Measurements from ENCODE around the gene NPFFR1. TPM values are rescaled to one million over a fixed set of nuclear protein-coding genes. Genes with fewer than 3 reads are reported as not detected.
A peak's percentile ranks its signal among the peaks of the same experiment; 100 is the strongest.

NPFFR1 gene
- under 1 TPM in 2 of 5 donors, not detected in 3; under 0.01 to 0.45 TPM for total RNA-seq
- under 1 TPM in 1 of 3 donors, not detected in 2; 0.05 TPM for polyA plus RNA-seq
- long read RNA-seq, donor 1, result 0 reads
- long read RNA-seq, donor 2, result 0 reads
- long read RNA-seq, donor 3, result 0 reads
- long read RNA-seq, donor 4, result 0 reads
- long read RNA-seq, donor 5, result 0 reads
- long read RNA-seq, donor 6, result 0 reads
- long read RNA-seq, donor 7, result 0 reads
- long read RNA-seq, donor 8, result 0 reads
- long read RNA-seq, donor 9, result 0 reads
- long read RNA-seq, donor 10, result 0 reads

GRCh38 chr10:70283445-70284399, at the start of gene NPFFR1:
NPFFR1 (minus strand) TSS chr10:70284004; CDS start chr10:70283676, 328 bp downstream.
- H3K27me3 ChIP-seq, result peaks cover 4 to 75% (median 29%) of the 10 kb centered on the region in 3 donors
- H3K27ac ChIP-seq, result no peak within 1 kb of the TSS
- H3K9me3 ChIP-seq, result peaks cover 0 to 4% (median 0%) of the 10 kb centered on the region in 4 donors
- peak in 1 of 2 donors; percentile 54 for DNase-seq
- no peaks in the 10 kb centered on the region for H3K36me3 ChIP-seq
- TF ChIP-seq POLR2A (IDR thresholded peaks at IDR 0.05) (no peak), EP300 (IDR thresholded peaks at IDR 0.05) (no peak), CTCF (IDR thresholded peaks at IDR 0.05) (no peak), POLR2AphosphoS5 (IDR thresholded peaks at IDR 0.05) (no peak)
- intact Hi-C loops (cut with DNase I; ENCODE audit: low total_unique reads), result no loop called here
- peak within 1 kb of the TSS; percentile 17 to 44 (median 25) for H3K4me3 ChIP-seq
- H3K4me1 ChIP-seq, result peaks cover 8 to 11% (median 9%) of the 10 kb centered on the region in 4 donors
- WGBS, 5 donors, result 9 to 17% (median 12%) methylated on average over 20 to 63 of the region's 63 CpGs

GRCh38 chr10:70333268-70333667, 49.5 kb upstream of the NPFFR1 start:
- 95 to 100% (median 100%) methylated on average over 2 of the region's 2 CpGs for WGBS, 5 donors
- H3K27me3 ChIP-seq, result peaks cover 0 to 4% (median 0%) of the 10 kb centered on the region in 3 donors
- no peaks in the 10 kb centered on the region for H3K36me3 ChIP-seq
- intact Hi-C loops (cut with DNase I; ENCODE audit: low total_unique reads), result no loop called here
- H3K4me1 ChIP-seq, result peaks cover 12 to 30% (median 20%) of the 10 kb centered on the region in 4 donors
- H3K9me3 ChIP-seq, result no peaks in the 10 kb centered on the region
- H3K4me3 ChIP-seq, result no peak overlapping the region
- TF ChIP-seq EP300 (IDR thresholded peaks at IDR 0.05) (no peak), POLR2A (IDR thresholded peaks at IDR 0.05) (no peak), POLR2AphosphoS5 (IDR thresholded peaks at IDR 0.05) (no peak), CTCF (IDR thresholded peaks at IDR 0.05) (no peak)
- DNase-seq, result no peak
- H3K27ac ChIP-seq, result no peak overlapping the region

- H3K36me3 ChIP-seq, result no peaks in the 10 kb centered on the region
- intact Hi-C loops (cut with DNase I; ENCODE audit: low total_unique reads), result no loop called here
- H3K4me1 ChIP-seq, result peaks cover 12 to 30% (median 20%) of the 10 kb centered on the region in 4 donors
- TF ChIP-seq POLR2AphosphoS5 (IDR thresholded peaks at IDR 0.05) (peak in 2 of 3 donors; percentile 26 to 57), CTCF (IDR thresholded peaks at IDR 0.05) (no peak)
- WGBS, 5 donors, result 24 to 40% (median 32%) methylated on average over 10 of the region's 10 CpGs
- no peaks in the 10 kb centered on the region for H3K9me3 ChIP-seq
- peaks cover 0 to 4% (median 0%) of the 10 kb centered on the region in 3 donors for H3K27me3 ChIP-seq
- H3K4me3 ChIP-seq, result no peak overlapping the region
- DNase-seq, result peak; percentile 35 to 89
- peak overlapping the region in 2 of 5 donors; percentile 4 to 58 for H3K27ac ChIP-seq
Measured at GRCh38 chr10:70331486-70332268, 47.9 kb upstream of the NPFFR1 start.

GRCh38 chr10:70331160-70331485, 47.3 kb upstream of the NPFFR1 start:
- Histone ChIP-seq H3K36me3 (no peaks in the 10 kb centered on the region), H3K4me1 (peaks cover 12 to 30% (median 20%) of the 10 kb centered on the region in 4 donors), H3K9me3 (no peaks in the 10 kb centered on the region), H3K27me3 (peaks cover 0 to 4% (median 0%) of the 10 kb centered on the region in 3 donors), H3K27ac (peak overlapping the region in 2 of 5 donors; percentile 4 to 58), H3K4me3 (no peak overlapping the region)
- WGBS, 5 donors, result 61 to 81% (median 75%) methylated on average over 2 of the region's 2 CpGs
- no peak for DNase-seq
- intact Hi-C loops (cut with DNase I; ENCODE audit: low total_unique reads), result no loop called here
- no peak for TF ChIP-seq POLR2A (IDR thresholded peaks at IDR 0.05)
- TF ChIP-seq EP300 (IDR thresholded peaks at IDR 0.05), result no peak
- TF ChIP-seq POLR2AphosphoS5 (IDR thresholded peaks at IDR 0.05), result no peak
- no peak for TF ChIP-seq CTCF (IDR thresholded peaks at IDR 0.05)
